Measurements from ENCODE around the gene ZNF778.

Gene ZNF778

DNA sequence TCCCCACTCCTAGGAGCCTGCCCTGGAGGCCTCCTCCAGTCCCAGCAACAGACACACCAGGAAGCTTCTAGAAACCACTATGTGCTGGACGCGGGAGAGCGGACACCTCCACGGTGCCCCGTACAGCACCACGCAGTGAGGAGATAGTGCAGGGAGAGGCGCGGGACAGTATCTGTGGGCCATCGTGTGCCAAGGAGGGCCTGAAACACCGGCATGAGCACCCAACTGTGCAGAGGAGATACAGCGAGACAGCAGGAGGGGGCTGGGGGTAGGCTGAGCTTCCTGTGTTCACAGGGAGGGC lies 57.7 kb downstream of the ZNF778 start:
- no peak overlapping the region for H3K27ac ChIP-seq (ENCODE audit: extremely low read depth, low read depth, low read length)
- no peaks in the 10 kb centered on the region for H3K4me1 ChIP-seq (ENCODE audit: control insufficient read depth, insufficient read depth, low read length)
- no peak overlapping the region for H3K4me3 ChIP-seq (ENCODE audit: low read depth, low read length)
- H3K9me3 ChIP-seq (ENCODE audit: control insufficient read depth, insufficient read depth, low read depth, low read length) = no peaks in the 10 kb centered on the region
- TF ChIP-seq GLIS2 (tag by site-specific recombination; IDR thresholded peaks at IDR 0.05) = no peak
- no peak for TF ChIP-seq ZNF174 (tag by site-specific recombination; IDR thresholded peaks at IDR 0.05)
- TF ChIP-seq, protein P1, sequence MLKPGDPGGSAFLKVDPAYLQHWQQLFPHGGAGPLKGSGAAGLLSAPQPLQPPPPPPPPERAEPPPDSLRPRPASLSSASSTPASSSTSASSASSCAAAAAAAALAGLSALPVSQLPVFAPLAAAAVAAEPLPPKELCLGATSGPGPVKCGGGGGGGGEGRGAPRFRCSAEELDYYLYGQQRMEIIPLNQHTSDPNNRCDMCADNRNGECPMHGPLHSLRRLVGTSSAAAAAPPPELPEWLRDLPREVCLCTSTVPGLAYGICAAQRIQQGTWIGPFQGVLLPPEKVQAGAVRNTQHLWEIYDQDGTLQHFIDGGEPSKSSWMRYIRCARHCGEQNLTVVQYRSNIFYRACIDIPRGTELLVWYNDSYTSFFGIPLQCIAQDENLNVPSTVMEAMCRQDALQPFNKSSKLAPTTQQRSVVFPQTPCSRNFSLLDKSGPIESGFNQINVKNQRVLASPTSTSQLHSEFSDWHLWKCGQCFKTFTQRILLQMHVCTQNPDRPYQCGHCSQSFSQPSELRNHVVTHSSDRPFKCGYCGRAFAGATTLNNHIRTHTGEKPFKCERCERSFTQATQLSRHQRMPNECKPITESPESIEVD (tag by site-specific recombination; IDR thresholded peaks at IDR 0.05) = no peak
- no peak for TF ChIP-seq ZNF600 (tag by site-specific recombination; IDR thresholded peaks at IDR 0.05)
- TF ChIP-seq, protein P2, sequence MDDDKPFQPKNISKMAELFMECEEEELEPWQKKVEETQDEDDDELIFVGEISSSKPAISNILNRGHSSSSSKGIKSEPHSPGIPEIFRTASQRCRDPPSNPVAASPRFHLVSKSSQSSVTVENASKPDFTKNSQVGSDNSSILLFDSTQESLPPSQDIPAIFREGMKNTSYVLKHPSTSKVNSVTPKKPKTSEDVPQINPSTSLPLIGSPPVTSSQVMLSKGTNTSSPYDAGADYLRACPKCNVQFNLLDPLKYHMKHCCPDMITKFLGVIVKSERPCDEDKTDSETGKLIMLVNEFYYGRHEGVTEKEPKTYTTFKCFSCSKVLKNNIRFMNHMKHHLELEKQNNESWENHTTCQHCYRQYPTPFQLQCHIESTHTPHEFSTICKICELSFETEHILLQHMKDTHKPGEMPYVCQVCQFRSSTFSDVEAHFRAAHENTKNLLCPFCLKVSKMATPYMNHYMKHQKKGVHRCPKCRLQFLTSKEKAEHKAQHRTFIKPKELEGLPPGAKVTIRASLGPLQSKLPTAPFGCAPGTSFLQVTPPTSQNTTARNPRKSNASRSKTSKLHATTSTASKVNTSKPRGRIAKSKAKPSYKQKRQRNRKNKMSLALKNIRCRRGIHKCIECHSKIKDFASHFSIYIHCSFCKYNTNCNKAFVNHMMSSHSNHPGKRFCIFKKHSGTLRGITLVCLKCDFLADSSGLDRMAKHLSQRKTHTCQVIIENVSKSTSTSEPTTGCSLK (tag by site-specific recombination; IDR thresholded peaks at IDR 0.05) = no peak
- TF ChIP-seq HOXC10 (CRISPR knock-in tag; IDR thresholded peaks at IDR 0.05) = no peak
- ChIA-PET CTCF (no interaction called here), POLR2A (no interaction called here)
- peaks cover 0 to 88% of the 10 kb centered on the region in 2 experiments; a peak in 2 of 3 replicates for H3K36me3 ChIP-seq (ENCODE audit: control insufficient read depth in 2 of 2, insufficient read depth in 1 of 2, low read length in 2 of 2)

DNA sequence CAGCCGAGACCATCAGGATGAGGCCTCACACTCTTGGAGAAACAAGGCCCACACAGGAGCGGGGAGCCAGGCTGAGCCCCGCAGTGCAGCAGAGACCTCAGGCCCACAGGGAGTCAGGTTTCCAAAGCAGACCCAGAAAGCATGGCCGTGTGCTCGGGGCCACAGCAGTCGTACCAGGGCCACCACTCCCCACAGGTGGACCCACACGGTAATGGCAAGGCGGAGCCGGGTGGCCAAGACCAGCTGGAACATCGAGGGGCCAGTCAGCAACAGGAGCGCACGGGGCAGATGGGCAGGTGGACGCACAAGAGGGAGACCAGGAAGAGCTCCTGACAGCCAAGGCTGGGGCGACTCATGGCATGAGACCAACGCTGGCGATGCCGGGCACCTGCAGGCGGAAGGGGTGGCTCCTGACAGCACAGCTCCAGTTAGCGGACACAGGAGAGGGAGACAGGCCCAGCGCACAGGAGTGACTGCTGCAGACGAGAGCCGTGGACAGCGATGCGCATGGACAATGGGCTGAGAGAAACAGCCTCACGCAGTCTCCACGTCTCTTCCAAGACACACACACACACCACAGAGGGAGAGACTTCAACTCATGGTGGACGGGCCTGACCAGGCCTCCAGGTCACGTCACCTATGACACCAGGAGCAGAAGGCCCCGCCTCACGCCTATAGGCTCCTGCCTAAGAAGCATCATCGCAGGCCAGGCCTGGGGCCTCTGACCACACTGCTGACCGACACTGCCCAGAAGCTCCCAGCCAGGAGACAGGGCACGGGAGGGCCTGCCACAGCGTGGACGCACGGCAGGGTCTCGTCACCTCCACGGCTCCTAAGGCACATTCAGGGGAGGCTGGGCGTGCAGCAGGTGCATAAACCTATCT lies 58.6 kb downstream of the ZNF778 start:
- peaks cover 0 to 86% of the 10 kb centered on the region in 2 experiments; a peak in 2 of 3 replicates for H3K36me3 ChIP-seq (ENCODE audit: control insufficient read depth in 2 of 2, insufficient read depth in 1 of 2, low read length in 2 of 2)
- H3K4me3 ChIP-seq (ENCODE audit: low read depth, low read length) = no peak overlapping the region
- POLR2A ChIA-PET = no interaction called here
- CTCF ChIA-PET = no interaction called here
- H3K27ac ChIP-seq (ENCODE audit: extremely low read depth, low read depth, low read length) = no peak overlapping the region
- no peaks in the 10 kb centered on the region for H3K9me3 ChIP-seq (ENCODE audit: control insufficient read depth, insufficient read depth, low read depth, low read length)
- no peaks in the 10 kb centered on the region for H3K4me1 ChIP-seq (ENCODE audit: control insufficient read depth, insufficient read depth, low read length)
- TF ChIP-seq ZNF140 (tag by site-specific recombination; IDR thresholded peaks at IDR 0.05) (no peak), ZNF214 (tag by site-specific recombination; IDR thresholded peaks at IDR 0.05; ENCODE audit: borderline replicate concordance) (no peak), ZNF521 (tag by site-specific recombination; IDR thresholded peaks at IDR 0.05) (no peak), MEIS1 (CRISPR knock-in tag; IDR thresholded peaks at IDR 0.05; ENCODE audit: borderline replicate concordance) (no peak), ZNF677 (tag by site-specific recombination; IDR thresholded peaks at IDR 0.05) (no peak), ZNF747 (tag by site-specific recombination; IDR thresholded peaks at IDR 0.05) (no peak), ZNF121 (tag by site-specific recombination; IDR thresholded peaks at IDR 0.05) (no peak), ZNF549 (tag by site-specific recombination; IDR thresholded peaks at IDR 0.05) (no peak), ZNF391 (tag by site-specific recombination; IDR thresholded peaks at IDR 0.05; ENCODE audit: borderline replicate concordance, low read depth) (no peak), ZNF670 (tag by site-specific recombination; IDR thresholded peaks at IDR 0.05; ENCODE audit: low read depth) (no peak), ZNF48 (tag by site-specific recombination; IDR thresholded peaks at IDR 0.05) (no peak), ZNF426 (tag by site-specific recombination; IDR thresholded peaks at IDR 0.05) (no peak)
- TF ChIP-seq, protein P3, sequence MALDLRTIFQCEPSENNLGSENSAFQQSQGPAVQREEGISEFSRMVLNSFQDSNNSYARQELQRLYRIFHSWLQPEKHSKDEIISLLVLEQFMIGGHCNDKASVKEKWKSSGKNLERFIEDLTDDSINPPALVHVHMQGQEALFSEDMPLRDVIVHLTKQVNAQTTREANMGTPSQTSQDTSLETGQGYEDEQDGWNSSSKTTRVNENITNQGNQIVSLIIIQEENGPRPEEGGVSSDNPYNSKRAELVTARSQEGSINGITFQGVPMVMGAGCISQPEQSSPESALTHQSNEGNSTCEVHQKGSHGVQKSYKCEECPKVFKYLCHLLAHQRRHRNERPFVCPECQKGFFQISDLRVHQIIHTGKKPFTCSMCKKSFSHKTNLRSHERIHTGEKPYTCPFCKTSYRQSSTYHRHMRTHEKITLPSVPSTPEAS (tag by site-specific recombination; IDR thresholded peaks at IDR 0.05) = no peak
- TF ChIP-seq, protein P4, sequence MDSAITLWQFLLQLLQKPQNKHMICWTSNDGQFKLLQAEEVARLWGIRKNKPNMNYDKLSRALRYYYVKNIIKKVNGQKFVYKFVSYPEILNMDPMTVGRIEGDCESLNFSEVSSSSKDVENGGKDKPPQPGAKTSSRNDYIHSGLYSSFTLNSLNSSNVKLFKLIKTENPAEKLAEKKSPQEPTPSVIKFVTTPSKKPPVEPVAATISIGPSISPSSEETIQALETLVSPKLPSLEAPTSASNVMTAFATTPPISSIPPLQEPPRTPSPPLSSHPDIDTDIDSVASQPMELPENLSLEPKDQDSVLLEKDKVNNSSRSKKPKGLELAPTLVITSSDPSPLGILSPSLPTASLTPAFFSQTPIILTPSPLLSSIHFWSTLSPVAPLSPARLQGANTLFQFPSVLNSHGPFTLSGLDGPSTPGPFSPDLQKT (IDR thresholded peaks at IDR 0.05; ENCODE audit: borderline replicate concordance, low read depth, low read length) = no peak
- TF ChIP-seq, protein P5, sequence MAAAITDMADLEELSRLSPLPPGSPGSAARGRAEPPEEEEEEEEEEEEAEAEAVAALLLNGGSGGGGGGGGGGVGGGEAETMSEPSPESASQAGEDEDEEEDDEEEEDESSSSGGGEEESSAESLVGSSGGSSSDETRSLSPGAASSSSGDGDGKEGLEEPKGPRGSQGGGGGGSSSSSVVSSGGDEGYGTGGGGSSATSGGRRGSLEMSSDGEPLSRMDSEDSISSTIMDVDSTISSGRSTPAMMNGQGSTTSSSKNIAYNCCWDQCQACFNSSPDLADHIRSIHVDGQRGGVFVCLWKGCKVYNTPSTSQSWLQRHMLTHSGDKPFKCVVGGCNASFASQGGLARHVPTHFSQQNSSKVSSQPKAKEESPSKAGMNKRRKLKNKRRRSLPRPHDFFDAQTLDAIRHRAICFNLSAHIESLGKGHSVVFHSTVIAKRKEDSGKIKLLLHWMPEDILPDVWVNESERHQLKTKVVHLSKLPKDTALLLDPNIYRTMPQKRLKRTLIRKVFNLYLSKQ (tag by site-specific recombination; IDR thresholded peaks at IDR 0.05; ENCODE audit: borderline replicate concordance) = no peak
- TF ChIP-seq, protein P6, sequence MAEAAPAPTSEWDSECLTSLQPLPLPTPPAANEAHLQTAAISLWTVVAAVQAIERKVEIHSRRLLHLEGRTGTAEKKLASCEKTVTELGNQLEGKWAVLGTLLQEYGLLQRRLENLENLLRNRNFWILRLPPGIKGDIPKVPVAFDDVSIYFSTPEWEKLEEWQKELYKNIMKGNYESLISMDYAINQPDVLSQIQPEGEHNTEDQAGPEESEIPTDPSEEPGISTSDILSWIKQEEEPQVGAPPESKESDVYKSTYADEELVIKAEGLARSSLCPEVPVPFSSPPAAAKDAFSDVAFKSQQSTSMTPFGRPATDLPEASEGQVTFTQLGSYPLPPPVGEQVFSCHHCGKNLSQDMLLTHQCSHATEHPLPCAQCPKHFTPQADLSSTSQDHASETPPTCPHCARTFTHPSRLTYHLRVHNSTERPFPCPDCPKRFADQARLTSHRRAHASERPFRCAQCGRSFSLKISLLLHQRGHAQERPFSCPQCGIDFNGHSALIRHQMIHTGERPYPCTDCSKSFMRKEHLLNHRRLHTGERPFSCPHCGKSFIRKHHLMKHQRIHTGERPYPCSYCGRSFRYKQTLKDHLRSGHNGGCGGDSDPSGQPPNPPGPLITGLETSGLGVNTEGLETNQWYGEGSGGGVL (tag by site-specific recombination; IDR thresholded peaks at IDR 0.05) = no peak
- TF ChIP-seq, protein P7, sequence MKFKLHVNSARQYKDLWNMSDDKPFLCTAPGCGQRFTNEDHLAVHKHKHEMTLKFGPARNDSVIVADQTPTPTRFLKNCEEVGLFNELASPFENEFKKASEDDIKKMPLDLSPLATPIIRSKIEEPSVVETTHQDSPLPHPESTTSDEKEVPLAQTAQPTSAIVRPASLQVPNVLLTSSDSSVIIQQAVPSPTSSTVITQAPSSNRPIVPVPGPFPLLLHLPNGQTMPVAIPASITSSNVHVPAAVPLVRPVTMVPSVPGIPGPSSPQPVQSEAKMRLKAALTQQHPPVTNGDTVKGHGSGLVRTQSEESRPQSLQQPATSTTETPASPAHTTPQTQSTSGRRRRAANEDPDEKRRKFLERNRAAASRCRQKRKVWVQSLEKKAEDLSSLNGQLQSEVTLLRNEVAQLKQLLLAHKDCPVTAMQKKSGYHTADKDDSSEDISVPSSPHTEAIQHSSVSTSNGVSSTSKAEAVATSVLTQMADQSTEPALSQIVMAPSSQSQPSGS (tag by site-specific recombination; IDR thresholded peaks at IDR 0.05; ENCODE audit: low read depth) = no peak
